Kidney (tissue), 14 donors: Measurements from ENCODE around the gene FBN3. TPM values are rescaled to one million over a fixed set of nuclear protein-coding genes. Genes with fewer than 3 reads are reported as not detected.
"Not testable (repeated sequence)": the region's sequence is repeated elsewhere in the genome, so short reads cannot be mapped to it uniquely, and the experiment has no call there.

ENCODE experiments used
- DNase-seq, 5 donors: peaks; one replicate each; pipeline ENCODE4 v3.0.0-alpha.2; 2013 to 2020
- FAIRE-seq: peaks from 2 replicates; lab custom pipeline; 2012; peaks lifted over from hg19 to GRCh38; lab: Jason Lieb, UNC
- H3K27ac ChIP-seq, 2 donors: one replicate each; pipeline ENCODE4 v1.7.0; 2013; ENCODE audit warnings: low read depth in 2 of 2, low read length in 2 of 2, inconsistent platforms in 1 of 2
- H3K27me3 ChIP-seq: one replicate; pipeline ENCODE4 v1.7.1; 2013; ENCODE audit warnings: low read length, inconsistent platforms; ENCODE audit not compliant: control insufficient read depth, insufficient read depth
- H3K36me3 ChIP-seq, 3 donors: one replicate each; pipeline versions ENCODE4 v1.7.0 to v1.7.1; 2013; ENCODE audit warnings: low read length in 3 of 3, control low read depth in 1 of 3, inconsistent platforms in 1 of 3; ENCODE audit not compliant: insufficient read depth in 3 of 3, control insufficient read depth in 2 of 3
- H3K4me1 ChIP-seq, 3 donors: one replicate each; pipeline versions ENCODE4 v1.7.0 to v1.7.1; 2013; ENCODE audit warnings: low read length in 3 of 3, inconsistent platforms in 1 of 3, low read depth in 1 of 3; ENCODE audit not compliant: control insufficient read depth in 2 of 3, insufficient read depth in 2 of 3
- H3K4me3 ChIP-seq, 3 donors: one replicate each; pipeline versions ENCODE4 v1.7.0 to v1.8.1; 2013; ENCODE audit warnings: low read length in 3 of 3, control low read depth in 1 of 3, inconsistent platforms in 1 of 3
- H3K9ac ChIP-seq, 3 donors: one replicate each; pipeline versions ENCODE4 v1.7.0 to v1.7.1; 2013; ENCODE audit warnings: low read length in 3 of 3, control low read depth in 1 of 3, inconsistent platforms in 1 of 3
- H3K9me3 ChIP-seq, 3 donors: one replicate each; pipeline versions ENCODE4 v1.7.0 to v1.7.1; 2013; ENCODE audit warnings: low read length in 3 of 3, control low read depth in 1 of 3, inconsistent platforms in 1 of 3; ENCODE audit not compliant: control insufficient read depth in 2 of 3, insufficient read depth in 1 of 3
- intact Hi-C: fragments of 100-400 bp; cut with DNase I; formaldehyde crosslinking; loops from one replicate; pipeline ENCODE4 v1.11.1; 2022
- polyA plus RNA-seq: library from polyadenylated mRNA; stranded (reverse); fragments of 350-450 nt; fragmentation: Illumina TruSeq; extraction: RNeasy Lipid Tissue Mini Kit (QIAGEN cat#74804); gene quantifications from one replicate; pipeline ENCODE4 v1.2.3, GENCODE V29; 2014; ENCODE audit warnings: low read depth, low replicate concordance; ENCODE audit not compliant: insufficient read depth
- total RNA-seq: library from RNA; stranded (reverse); fragmentation: NEBNext Ultra II Directional; extraction: Animal tissue kit (Norgen Biotek cat#: 25700); gene quantifications from one replicate; pipeline ENCODE4 v1.2.1, GENCODE V29; 2021
- TF ChIP-seq, protein P1 (sequence below): IDR thresholded peaks from 3 replicates; pipeline ENCODE4 v1.5.1; 2012; ENCODE audit warnings: mild to moderate bottlenecking, moderate library complexity, borderline replicate concordance; ENCODE audit not compliant: insufficient read depth; ENCODE audit errors: extremely low read depth
- donor health status: control.
- donor health status: control.
- donor health status: control.
- donor health status: control.
- donor health status: control.
- donor health status: DM: yes; HTN: yes; CAD: no.
- donor health status: Normal renal cell carcinoma (clear cell type).

Gene FBN3
- total and polyA plus RNA-seq, 2 donors from 2014 or later: 0.44 to 0.56 TPM

DNA sequence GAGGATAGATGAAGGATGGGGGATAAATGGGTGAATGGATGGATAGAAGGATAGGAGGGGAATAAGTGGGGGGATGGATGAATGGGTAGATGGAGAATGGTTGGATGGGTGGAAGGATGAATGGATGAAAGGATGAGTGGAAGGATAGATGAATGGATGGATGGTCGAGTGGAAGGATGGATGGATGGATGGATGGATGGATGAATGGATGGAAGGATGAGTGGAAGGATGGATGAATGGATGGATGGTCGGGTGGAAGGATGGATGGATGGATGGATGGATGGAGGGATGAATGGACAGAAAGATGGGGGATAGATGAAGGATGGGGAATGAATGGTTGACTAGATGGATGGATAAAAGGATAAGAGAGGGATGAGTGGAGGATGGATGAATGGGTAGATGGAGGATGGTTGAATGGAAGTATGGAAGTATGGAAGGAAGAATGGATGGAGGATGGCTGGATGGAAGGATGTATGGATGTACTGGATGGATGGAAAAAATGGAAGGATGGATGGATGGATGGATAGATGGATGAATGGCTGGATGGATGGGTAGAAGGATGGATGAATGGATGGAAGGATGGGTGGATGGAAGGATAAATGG lies 42.0 kb downstream of the FBN3 start:
- Histone ChIP-seq H3K27me3 (no peaks in the 10 kb centered on the region), H3K4me1 (no peaks in the 10 kb centered on the region), H3K9me3 (no peaks in the 10 kb centered on the region), H3K36me3 (peaks cover 0 to 12% (median 0%) of the 10 kb centered on the region in 3 donors), H3K4me3 (no peak overlapping the region), H3K9ac (no peak overlapping the region), H3K27ac (no peak overlapping the region)
- intact Hi-C loops: no loop called here
- FAIRE-seq (no peak), DNase-seq (no peak)
- TF ChIP-seq, protein P1, sequence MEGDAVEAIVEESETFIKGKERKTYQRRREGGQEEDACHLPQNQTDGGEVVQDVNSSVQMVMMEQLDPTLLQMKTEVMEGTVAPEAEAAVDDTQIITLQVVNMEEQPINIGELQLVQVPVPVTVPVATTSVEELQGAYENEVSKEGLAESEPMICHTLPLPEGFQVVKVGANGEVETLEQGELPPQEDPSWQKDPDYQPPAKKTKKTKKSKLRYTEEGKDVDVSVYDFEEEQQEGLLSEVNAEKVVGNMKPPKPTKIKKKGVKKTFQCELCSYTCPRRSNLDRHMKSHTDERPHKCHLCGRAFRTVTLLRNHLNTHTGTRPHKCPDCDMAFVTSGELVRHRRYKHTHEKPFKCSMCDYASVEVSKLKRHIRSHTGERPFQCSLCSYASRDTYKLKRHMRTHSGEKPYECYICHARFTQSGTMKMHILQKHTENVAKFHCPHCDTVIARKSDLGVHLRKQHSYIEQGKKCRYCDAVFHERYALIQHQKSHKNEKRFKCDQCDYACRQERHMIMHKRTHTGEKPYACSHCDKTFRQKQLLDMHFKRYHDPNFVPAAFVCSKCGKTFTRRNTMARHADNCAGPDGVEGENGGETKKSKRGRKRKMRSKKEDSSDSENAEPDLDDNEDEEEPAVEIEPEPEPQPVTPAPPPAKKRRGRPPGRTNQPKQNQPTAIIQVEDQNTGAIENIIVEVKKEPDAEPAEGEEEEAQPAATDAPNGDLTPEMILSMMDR: no peak

DNA sequence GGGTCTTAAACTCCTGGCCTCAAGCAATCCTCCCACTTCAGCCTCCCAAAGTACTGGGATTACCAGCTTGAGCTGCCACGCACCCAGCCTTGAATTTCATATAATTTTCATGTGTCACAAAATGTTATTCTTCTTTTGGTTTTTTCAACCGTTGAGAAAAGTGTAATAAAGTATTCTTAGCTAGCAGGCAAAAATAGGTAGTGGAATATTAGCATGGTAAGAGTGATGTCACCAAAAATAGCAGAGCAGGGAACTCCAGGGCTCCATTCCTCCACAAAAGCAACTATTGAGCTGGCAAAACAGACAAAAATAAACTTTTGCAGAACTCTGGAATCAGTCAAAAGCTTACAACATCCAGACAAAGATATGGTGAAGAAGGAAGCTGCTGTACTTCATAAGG lies 43.9 kb downstream of the FBN3 start:
- H3K4me3 ChIP-seq: no peak overlapping the region
- H3K27ac ChIP-seq: no peak overlapping the region
- FAIRE-seq (no peak), DNase-seq (no peak)
- H3K9me3 ChIP-seq: no peaks in the 10 kb centered on the region
- intact Hi-C loops: no loop called here
- no peaks in the 10 kb centered on the region for H3K4me1 ChIP-seq
- H3K27me3 ChIP-seq: no peaks in the 10 kb centered on the region
- TF ChIP-seq, protein P1: no peak
- peaks cover 0 to 12% (median 0%) of the 10 kb centered on the region in 3 donors for H3K36me3 ChIP-seq
- H3K9ac ChIP-seq: no peak overlapping the region

DNA sequence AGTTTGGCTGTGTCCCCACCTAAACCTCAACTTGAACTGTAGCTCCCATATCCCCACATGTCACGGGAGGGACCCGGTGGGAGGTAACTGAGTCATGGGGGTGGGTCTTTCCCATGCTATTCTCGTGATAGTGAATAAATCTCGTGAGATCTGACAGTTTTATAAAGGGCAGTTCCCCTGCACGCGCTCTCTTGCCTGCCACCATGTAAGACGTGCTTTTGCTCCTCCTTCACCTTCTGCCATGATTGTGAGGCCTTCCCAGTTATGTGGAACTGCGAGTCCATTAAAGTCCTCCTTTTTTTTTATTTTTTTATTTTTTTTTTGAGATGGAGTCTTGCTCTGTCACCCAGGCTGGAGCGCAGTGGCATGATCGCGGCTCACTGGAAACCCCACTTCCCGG lies 47.5 kb downstream of the FBN3 start:
- H3K27ac ChIP-seq, intact Hi-C loops, H3K36me3 ChIP-seq, H3K4me1 ChIP-seq, H3K9ac ChIP-seq, DNase-seq, H3K4me3 ChIP-seq, H3K27me3 ChIP-seq, H3K9me3 ChIP-seq, FAIRE-seq: not testable (repeated sequence)

DNA sequence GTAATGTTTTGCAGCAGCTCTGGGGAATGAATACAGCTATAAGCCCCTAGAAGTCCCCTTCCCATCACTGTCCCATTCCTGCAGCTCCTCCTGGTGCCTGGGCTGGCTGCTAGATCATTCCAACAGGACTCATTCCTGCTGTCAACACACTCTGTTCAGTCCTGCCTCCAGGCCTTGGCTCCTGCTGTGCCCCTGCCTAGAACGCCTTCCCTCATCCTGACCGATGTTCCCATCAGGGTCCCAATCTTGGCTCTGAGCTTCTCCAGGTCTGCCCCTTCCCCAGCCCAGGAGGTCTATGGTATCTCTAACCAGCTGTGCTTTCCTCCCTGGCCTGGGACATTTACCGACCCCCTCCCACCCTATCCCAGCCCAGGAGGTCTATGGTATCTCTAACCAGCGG lies 48.1 kb downstream of the FBN3 start:
- no peaks in the 10 kb centered on the region for H3K4me1 ChIP-seq
- H3K27me3 ChIP-seq: no peaks in the 10 kb centered on the region
- H3K36me3 ChIP-seq: peaks cover 0 to 2% (median 0%) of the 10 kb centered on the region in 3 donors
- H3K9ac ChIP-seq: no peak overlapping the region
- TF ChIP-seq, protein P1: no peak
- no peak overlapping the region for H3K27ac ChIP-seq
- intact Hi-C loops: no loop called here
- DNase-seq (peak in 1 of 5 donors; percentile 24), FAIRE-seq (no peak)
- peaks cover 0 to 6% (median under 1%) of the 10 kb centered on the region in 3 donors for H3K9me3 ChIP-seq
- no peak overlapping the region for H3K4me3 ChIP-seq
